Endothelial cell (in vitro differentiated cells): ENCODE results near the gene CNBD2. TPM values are rescaled to one million over a fixed set of nuclear protein-coding genes. Genes with fewer than 3 reads are reported as not detected.
"Not testable (repeated sequence)": the region's sequence is repeated elsewhere in the genome, so short reads cannot be mapped to it uniquely, and the experiment has no call there.

ENCODE experiments used
- DNase-seq: peaks from one replicate; pipeline ENCODE4 v3.0.0; 2021; ENCODE audit warnings: low spot score
- H3K27ac Mint-ChIP-seq: one replicate; pipeline ENCODE4 v1.8.0; 2021; ENCODE audit warnings: mixed read lengths, inconsistent platforms; ENCODE audit not compliant: unreplicated experiment
- H3K27me3 Mint-ChIP-seq: one replicate; pipeline ENCODE4 v1.8.0; 2021; ENCODE audit warnings: mild to moderate bottlenecking, moderate library complexity, mixed read lengths, inconsistent platforms; ENCODE audit not compliant: unreplicated experiment
- H3K36me3 Mint-ChIP-seq: one replicate; pipeline ENCODE4 v1.8.0; 2021; ENCODE audit warnings: mild to moderate bottlenecking, low read depth, mixed read lengths, inconsistent platforms; ENCODE audit not compliant: unreplicated experiment
- H3K4me1 Mint-ChIP-seq: one replicate; pipeline ENCODE4 v1.8.0; 2021; ENCODE audit warnings: mild to moderate bottlenecking, mixed read lengths, inconsistent platforms; ENCODE audit not compliant: unreplicated experiment
- H3K4me3 Mint-ChIP-seq: one replicate; pipeline ENCODE4 v1.8.0; 2021; ENCODE audit warnings: mild to moderate bottlenecking, mixed read lengths, inconsistent platforms; ENCODE audit not compliant: unreplicated experiment
- H3K9me3 Mint-ChIP-seq: one replicate; pipeline ENCODE4 v1.8.0; 2021; ENCODE audit warnings: mixed read lengths, inconsistent platforms; ENCODE audit not compliant: unreplicated experiment
- total RNA-seq: library from RNA; stranded (reverse); fragmentation: NEBNext Ultra II Directional; extraction: Animal tissue kit (Norgen Biotek cat#: 25700); gene quantifications from one replicate; pipeline ENCODE4 v1.2.1, GENCODE V29; 2021; ENCODE audit not compliant: unreplicated experiment
- TF ChIP-seq, protein P1 (sequence below): fragments of 200-600 bp; sonication (generic); IDR thresholded peaks from one replicate; pipeline ENCODE4 v1.5.0; 2021; ENCODE audit warnings: antibody characterized with exemption; ENCODE audit not compliant: unreplicated experiment

The CNBD2 gene
- total RNA-seq, 1 donor from 2014 or later = 8.8 TPM

DNA sequence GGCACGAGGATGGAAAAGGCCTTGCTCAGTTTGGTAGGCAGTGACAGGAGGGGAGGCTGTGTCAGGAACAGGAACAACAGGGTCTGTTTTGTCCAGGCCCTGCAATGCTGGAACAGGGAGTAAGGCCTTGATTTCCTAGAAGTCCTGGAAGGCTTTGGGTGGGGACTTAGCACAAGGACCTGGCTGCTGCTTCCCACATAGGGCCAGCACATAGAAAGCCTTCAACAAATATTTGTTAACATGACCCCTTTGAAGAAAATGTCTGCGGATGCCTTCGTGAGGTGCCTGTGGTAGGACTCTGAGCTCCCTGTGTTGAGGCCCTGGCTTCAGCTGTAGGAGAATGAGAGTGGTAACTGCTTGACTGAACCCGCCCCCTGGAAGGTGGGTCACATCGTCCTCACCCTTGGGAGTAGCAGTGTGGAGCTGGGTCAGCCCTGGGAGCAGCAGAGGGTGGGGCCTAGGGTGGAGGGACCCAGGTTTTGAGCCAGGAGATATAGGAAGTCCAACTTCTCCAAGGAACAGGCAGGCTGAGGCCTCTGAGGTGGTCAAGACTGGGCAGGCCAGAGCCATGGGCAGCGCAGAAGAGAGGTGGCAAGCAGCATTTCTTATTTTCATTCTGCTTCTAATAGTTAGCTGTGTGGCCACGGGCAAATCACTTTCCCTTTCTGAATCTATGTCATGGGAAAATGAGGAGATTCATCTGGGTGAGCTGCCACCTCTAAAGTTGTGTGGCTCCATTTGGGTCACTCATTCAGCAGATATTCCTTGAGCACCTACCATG is 50.0 kb downstream of the CNBD2 start:
- H3K27ac Mint-ChIP-seq = no peak overlapping the region
- H3K4me1 Mint-ChIP-seq = peaks cover 16% of the 10 kb centered on the region
- TF ChIP-seq, protein P1, sequence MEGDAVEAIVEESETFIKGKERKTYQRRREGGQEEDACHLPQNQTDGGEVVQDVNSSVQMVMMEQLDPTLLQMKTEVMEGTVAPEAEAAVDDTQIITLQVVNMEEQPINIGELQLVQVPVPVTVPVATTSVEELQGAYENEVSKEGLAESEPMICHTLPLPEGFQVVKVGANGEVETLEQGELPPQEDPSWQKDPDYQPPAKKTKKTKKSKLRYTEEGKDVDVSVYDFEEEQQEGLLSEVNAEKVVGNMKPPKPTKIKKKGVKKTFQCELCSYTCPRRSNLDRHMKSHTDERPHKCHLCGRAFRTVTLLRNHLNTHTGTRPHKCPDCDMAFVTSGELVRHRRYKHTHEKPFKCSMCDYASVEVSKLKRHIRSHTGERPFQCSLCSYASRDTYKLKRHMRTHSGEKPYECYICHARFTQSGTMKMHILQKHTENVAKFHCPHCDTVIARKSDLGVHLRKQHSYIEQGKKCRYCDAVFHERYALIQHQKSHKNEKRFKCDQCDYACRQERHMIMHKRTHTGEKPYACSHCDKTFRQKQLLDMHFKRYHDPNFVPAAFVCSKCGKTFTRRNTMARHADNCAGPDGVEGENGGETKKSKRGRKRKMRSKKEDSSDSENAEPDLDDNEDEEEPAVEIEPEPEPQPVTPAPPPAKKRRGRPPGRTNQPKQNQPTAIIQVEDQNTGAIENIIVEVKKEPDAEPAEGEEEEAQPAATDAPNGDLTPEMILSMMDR = no peak

DNA sequence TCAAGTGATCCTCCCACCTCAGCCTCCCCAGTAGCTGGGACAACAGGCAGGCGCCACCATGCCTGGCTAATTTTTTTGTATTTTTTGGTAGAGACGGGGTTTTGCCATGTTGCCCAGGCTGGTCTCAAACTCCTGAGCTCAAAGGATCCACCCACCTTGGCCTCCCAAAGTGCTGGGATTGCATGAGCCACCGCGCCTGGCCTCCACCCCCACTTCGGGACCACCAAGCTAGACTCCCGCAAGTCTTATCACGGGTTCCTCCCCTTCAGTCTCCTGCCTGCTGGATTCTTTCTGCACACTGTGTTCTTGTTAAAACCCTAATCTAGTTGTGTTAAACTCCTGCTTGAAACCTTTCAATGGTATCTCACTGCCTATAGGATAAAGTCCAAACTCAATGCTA is 57.7 kb downstream of the CNBD2 start:
- H3K27ac Mint-ChIP-seq, H3K36me3 Mint-ChIP-seq, H3K4me3 Mint-ChIP-seq, H3K4me1 Mint-ChIP-seq, DNase-seq, H3K27me3 Mint-ChIP-seq, H3K9me3 Mint-ChIP-seq: not testable (repeated sequence)

More for the DNA sequence above, 50.0 kb downstream of the CNBD2 start:
- H3K9me3 Mint-ChIP-seq = no peaks in the 10 kb centered on the region
- H3K36me3 Mint-ChIP-seq = no peaks in the 10 kb centered on the region
- H3K4me3 Mint-ChIP-seq = no peak overlapping the region
- no peak for DNase-seq
- no peaks in the 10 kb centered on the region for H3K27me3 Mint-ChIP-seq

DNA sequence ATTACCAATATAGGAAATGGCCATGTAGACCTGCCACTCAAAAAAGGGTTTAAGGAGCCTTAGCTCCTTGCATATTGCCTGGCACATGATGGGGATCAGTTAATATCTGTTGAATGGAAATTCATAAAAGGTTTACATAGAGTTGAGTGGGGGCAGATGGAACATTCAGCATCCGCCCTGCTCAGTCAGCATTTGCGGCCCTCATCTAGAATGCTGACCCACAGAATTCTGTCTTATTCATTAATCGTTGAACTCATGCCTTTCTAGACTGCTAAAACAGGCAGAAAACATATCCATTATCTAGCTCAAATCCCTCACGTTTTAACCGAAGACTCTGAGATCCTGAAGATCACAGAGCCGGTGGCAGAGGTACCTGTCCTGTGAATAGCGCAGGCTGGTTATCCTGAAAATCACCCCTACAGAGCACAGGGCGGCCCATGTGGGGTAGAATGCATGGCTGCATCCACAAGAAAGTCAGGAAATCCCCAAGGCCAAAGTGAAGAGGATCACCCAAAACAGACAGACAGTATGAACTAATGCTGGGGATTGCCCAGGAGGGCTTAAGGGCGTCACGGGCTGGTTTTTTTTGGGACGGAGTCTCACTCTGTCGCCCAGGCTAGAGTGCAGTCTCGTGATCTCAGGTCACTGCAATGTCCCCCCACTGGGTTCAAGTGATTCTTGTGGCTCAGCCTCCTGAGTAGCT is 59.9 kb downstream of the CNBD2 start:
- DNase-seq = no peak
- H3K4me3 Mint-ChIP-seq = no peak overlapping the region
- no peaks in the 10 kb centered on the region for H3K36me3 Mint-ChIP-seq
- H3K4me1 Mint-ChIP-seq = no peaks in the 10 kb centered on the region
- no peak overlapping the region for H3K27ac Mint-ChIP-seq
- no peaks in the 10 kb centered on the region for H3K9me3 Mint-ChIP-seq
- TF ChIP-seq, protein P1 = no peak
- peaks cover 3% of the 10 kb centered on the region for H3K27me3 Mint-ChIP-seq

DNA sequence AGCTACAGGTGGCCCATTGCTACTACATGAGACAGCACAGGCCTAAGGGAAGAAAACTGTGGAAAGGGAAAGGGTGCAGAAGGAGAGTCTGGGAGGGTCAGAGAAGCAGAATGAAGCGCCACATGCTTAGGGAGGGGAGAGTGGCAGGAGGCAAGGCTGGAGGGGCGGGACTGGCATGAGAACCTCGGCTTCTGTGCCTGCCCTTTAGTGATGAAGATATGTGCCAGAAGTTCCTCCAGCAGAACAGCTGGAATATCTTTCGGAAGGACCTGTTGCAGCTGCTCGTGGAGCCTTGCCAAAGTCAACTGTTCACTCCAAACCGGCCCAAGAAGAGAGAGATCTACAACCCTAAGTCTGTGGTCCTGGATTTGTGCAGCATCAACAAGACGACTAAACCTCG is 61.8 kb downstream of the CNBD2 start:
- Mint-ChIP-seq H3K27me3 (peaks cover 3% of the 10 kb centered on the region), H3K4me3 (no peak overlapping the region), H3K36me3 (no peaks in the 10 kb centered on the region), H3K9me3 (no peaks in the 10 kb centered on the region), H3K4me1 (no peaks in the 10 kb centered on the region), H3K27ac (no peak overlapping the region)
- TF ChIP-seq, protein P1 = no peak
- DNase-seq = no peak

DNA sequence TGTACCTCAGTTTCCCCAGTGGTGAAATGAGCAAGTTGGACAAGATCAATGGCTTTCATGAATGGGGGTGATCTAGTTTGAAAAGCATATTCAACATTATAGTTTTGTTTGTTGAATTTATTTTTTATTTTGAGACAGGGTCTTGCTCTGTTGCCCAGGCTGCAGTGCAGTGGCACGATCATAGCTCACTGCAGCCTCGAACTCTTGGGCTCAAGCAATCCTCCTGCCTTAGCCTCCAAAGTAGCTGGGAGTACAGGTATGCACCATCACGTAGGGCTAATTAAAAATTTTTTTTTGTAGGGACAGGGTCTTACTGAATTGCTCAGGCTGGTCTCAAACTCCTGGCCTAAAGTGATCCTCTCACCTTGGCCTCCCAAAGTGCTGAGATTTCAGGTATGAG is 63.4 kb downstream of the CNBD2 start:
- no peak for DNase-seq
- Mint-ChIP-seq H3K27me3 (peaks cover 3% of the 10 kb centered on the region), H3K4me1 (no peaks in the 10 kb centered on the region), H3K36me3 (no peaks in the 10 kb centered on the region), H3K9me3 (no peaks in the 10 kb centered on the region), H3K4me3 (no peak overlapping the region), H3K27ac (no peak overlapping the region)
- TF ChIP-seq, protein P1 = no peak
